Neuron (in vitro differentiated cells): ENCODE measurements around the gene VWA1.
"Not testable (repeated sequence)": the region's sequence is repeated elsewhere in the genome, so short reads cannot be mapped to it uniquely, and the experiment has no call there.

ENCODE experiments used
- H2AFZ ChIP-seq: one replicate; pipeline ENCODE4 v1.6.1; 2013; ENCODE audit warnings: low read depth, mild to moderate bottlenecking, inconsistent platforms, low read length, moderate library complexity
- H3K27me3 ChIP-seq: one replicate; pipeline ENCODE4 v1.6.1; 2013; ENCODE audit warnings: low read length; ENCODE audit not compliant: insufficient read depth
- H3K36me3 ChIP-seq: one replicate; pipeline ENCODE4 v1.6.1; 2013; ENCODE audit warnings: low read length; ENCODE audit not compliant: insufficient read depth
- H3K4me1 ChIP-seq: one replicate; pipeline ENCODE4 v1.6.1; 2013; ENCODE audit warnings: low read length; ENCODE audit not compliant: insufficient read depth
- H3K4me3 ChIP-seq: 2 replicates; pipeline ENCODE4 v1.5.1; 2013; ENCODE audit warnings: mild to moderate bottlenecking, low read length, moderate library complexity
- H3K9me3 ChIP-seq: one replicate; pipeline ENCODE4 v1.6.1; 2013; ENCODE audit warnings: low read length

Gene VWA1

DNA sequence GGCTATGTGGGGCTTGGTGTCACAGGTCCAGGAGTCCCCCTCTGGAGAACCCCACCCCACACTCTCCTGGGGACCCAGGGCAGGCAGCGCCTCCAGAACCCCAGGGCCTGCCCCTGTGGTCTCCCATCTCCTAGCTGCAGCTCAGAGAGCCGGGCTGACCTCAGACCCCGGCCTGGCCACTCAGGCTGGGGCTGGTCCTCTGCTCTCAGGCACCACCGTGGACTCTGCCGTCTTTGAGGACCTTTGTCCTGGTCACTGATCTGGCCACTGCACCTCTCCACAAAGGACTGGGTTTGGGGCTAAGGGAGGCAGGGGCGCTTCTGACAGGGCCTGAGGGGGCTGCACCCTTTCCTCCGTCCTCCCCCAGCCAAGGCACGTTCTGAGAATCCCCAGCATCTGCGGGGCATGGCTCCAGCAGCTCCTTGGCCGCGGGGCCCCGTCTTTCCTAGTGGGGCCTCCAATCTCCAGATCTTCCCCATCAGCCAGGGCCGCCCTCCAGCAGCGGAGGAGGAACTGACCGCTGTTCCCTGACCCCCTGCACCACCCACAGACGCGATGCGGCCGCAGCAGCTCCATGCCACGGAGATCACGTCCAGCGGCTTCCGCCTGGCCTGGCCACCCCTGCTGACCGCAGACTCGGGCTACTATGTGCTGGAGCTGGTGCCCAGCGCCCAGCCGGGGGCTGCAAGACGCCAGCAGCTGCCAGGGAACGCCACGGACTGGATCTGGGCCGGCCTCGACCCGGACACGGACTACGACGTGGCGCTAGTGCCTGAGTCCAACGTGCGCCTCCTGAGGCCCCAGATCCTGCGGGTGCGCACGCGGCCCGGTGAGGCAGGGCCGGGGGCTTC, 3.3 kb downstream of the VWA1 start:
- no peaks in the 10 kb centered on the region for H3K27me3 ChIP-seq
- no peak overlapping the region for H2AFZ ChIP-seq
- H3K4me1 ChIP-seq = peaks cover 30% of the 10 kb centered on the region
- no peaks in the 10 kb centered on the region for H3K9me3 ChIP-seq
- no peaks in the 10 kb centered on the region for H3K36me3 ChIP-seq
- H3K4me3 ChIP-seq = no peak overlapping the region

DNA sequence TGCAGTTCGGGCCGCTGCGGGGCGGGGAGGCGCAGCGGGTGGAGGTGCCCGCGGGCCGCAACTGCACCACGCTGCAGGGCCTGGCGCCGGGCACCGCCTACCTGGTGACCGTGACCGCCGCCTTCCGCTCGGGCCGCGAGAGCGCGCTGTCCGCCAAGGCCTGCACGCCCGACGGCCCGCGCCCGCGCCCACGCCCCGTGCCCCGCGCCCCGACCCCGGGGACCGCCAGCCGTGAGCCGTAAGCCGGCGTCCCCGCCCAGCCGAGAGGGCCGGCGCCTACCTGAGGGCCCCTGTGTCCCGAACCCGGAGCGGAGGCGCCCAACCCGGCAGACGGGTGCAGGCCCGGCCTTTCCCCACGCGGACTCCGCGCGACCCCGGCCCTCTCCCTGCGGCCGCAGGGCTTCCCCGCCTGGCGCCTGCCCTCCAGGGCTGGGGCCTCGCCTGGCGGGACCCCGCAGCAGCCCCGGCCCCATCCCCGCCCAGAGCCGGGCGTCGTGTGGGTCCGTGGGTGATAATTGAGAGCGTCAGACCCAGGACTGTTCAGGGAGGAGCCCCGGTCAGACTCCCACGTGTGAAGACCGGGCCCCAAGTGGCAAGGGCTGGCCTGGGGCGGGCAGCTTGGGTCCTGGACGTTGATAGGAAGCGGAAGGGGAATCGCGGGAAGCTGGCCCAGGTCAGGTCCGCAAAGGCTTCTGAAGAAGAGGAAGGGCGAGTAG, 4.2 kb downstream of the VWA1 start:
- Histone ChIP-seq H3K4me3 (no peak overlapping the region), H3K9me3 (no peaks in the 10 kb centered on the region), H3K36me3 (no peaks in the 10 kb centered on the region), H2AFZ (no peak overlapping the region), H3K4me1 (peaks cover 21% of the 10 kb centered on the region), H3K27me3 (no peaks in the 10 kb centered on the region)

DNA sequence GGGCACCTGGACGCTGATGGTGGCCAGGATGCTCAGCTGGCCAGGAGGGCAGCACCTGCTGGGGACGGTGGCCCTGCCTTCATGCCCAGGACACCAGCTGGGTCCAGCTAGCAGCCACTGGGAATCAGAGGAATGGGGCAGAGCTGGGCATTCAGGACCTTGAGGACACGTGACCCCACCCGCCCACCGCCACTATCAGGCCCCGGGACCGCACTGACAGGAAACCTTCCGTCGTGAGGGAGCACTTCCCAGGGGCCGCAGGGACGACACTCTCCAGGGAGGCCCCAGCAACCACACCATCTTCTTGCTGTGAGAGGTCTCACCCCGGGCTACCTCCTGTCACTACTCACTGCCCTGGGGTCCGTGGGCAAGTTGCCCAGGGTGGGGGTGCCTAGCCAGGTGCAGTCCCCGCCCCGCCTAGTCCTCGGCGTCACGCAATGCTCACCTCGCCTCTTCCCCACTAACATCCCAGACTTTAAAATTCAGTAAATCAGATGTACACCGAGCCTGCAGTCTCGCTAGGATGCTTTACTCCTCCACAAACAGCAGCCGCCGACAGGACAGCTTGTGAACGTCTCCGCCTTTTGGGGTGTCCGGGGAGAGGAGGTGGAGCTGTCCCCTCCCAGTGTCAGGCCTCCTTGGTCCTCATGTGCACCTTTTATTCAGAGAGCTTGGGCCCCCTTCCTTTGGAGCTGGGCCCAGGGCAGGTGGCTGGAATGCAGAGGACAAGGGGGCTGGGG, 4.9 kb downstream of the VWA1 start:
- Histone ChIP-seq H3K9me3 (no peaks in the 10 kb centered on the region), H2AFZ (no peak overlapping the region), H3K4me1 (peaks cover 14% of the 10 kb centered on the region), H3K36me3 (no peaks in the 10 kb centered on the region), H3K4me3 (no peak overlapping the region), H3K27me3 (no peaks in the 10 kb centered on the region)

DNA sequence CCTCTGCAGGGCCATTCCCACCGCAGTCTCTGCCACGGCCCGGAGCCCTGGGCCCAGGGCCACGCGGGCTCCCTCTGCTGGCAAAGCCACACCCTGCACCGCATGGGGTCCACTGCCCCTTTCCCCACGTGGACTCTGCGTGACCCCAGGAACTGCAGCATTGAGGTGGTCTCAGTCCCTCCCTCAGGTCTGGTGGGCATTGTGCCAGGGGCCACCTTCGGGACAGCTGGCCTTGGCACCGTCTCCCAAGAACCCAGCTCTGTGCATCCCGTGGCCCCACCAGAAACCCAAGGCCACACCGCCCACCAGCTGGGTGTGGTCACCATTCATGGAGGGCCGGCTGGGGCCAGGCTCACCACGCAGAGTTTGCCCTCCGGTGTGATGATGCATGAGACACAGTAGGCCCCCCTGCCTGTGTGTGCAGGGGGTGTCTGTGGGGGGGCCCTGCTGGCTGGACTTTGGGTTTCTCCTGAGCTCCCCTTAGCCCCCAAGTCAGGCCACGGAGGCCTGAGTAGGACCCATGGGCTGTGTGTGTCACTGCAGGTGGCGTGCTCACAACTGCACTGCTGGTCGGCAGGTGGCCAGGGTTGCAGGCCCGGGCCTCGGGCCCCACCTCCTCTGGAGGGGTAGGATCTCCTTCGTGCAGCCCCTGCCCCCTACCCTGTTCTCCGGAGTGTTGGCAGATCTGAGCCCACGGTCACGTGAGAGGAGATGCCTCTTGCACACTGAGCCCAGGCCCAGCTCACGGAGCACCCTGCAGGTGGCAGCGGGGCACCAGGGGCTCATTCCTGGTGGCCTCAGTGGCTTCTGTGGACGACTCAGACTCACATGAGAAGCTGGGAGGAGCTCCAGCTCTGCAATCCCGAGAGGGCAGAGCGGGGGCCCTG, 5.8 kb downstream of the VWA1 start:
- no peak overlapping the region for H3K4me3 ChIP-seq
- H3K27me3 ChIP-seq = no peaks in the 10 kb centered on the region
- no peak overlapping the region for H2AFZ ChIP-seq
- H3K36me3 ChIP-seq = no peaks in the 10 kb centered on the region
- peaks cover 14% of the 10 kb centered on the region for H3K4me1 ChIP-seq
- no peaks in the 10 kb centered on the region for H3K9me3 ChIP-seq

DNA sequence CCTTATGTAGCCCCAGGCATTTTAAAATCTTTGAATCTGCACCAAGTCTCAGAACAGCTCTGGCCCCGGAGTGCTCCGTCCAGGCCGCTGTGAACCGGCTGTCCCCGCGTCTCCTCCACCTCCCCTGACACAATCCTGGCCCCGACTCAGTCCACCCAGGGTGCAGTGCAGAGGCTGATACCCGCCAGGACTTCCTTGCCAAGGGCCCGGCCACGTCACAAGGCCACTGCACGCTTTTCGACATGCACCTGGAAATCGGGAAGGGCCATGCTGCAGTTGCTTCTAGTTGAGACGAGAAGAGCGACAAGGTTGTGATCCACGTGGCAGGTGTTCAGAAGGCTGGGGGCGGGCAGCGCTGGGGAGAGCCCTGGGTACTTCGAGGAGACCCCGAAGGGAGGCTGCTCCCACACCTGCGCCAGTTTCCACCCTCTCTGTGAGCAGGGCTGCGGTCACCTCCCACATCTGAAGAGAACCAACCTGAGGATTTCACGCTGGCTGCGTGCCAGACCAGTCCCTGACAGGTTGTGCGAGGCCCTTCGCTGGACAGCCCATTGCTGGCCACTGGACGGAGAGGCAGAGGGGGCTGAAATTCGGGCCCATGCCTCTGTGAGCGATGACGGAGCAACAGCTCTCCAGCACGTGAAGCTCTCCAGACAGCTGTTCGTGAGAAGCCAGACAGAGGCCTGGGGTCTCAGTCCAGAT, 6.7 kb downstream of the VWA1 start:
- Histone ChIP-seq H2AFZ (no peak overlapping the region), H3K36me3 (no peaks in the 10 kb centered on the region), H3K27me3 (no peaks in the 10 kb centered on the region), H3K9me3 (no peaks in the 10 kb centered on the region), H3K4me3 (no peak overlapping the region), H3K4me1 (peaks cover 12% of the 10 kb centered on the region)

DNA sequence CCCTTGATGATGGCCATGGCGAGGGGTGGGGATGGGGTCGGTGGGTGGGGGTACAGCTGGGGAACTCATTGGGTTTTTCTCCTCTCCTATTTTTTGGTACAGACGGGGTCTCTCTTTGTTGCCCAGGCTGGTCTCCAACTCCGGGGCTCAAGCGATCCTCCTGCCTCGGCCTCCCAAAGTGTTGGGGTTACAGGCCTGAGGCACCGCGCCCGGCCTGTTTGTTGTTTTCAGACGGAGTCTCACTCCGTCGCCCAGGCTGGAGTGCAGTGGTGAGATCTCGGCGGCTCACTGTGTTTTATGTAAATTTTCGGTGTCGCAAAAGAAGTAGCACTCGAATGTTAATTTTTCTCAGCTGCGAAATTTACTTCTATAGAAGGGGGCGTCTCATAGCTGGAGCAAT, 11.1 kb downstream of the VWA1 start:
- not testable (repeated sequence) for H3K4me1 ChIP-seq, H3K36me3 ChIP-seq, H3K9me3 ChIP-seq, H3K27me3 ChIP-seq, H2AFZ ChIP-seq, H3K4me3 ChIP-seq

DNA sequence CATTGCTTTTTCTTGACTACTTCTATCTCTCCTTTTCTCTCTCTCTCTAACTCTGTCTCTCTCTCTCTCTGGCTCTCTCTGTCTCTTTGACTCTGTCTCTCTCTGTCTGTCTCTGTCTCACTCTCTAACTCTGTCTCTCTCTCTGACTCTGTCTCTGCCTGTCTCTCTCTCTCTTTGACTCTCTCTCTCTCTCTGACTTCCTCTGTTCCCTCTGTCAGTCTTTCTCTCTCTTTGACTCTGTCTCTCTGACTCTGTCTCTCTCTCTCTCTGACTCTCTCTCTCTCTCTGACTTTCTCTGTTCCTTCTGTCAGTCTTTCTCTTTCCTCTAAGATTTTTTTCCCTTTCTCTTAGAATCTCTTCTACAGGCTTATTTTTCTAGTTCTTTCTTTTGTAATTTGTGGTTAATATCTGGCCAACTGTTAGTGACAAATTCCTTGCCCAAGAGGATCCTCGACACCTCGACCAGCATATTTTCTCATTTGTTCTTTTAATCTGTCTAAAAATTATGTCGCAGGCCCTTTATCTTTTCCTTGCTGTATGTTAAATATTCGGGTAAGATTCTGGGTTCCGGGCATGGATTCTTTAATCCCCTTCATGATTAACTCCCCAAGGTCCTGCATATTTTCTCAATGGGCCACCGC, 13.7 kb downstream of the VWA1 start, which contains the start of gene ATAD3C:
TSS of gene ATAD3C (plus strand) at position 591 of the 641 bp plus-strand sequence. CDS start 995 bp downstream, outside the sequence.
- no peaks in the 10 kb centered on the region for H3K4me1 ChIP-seq
- H3K9me3 ChIP-seq = no peaks in the 10 kb centered on the region
- peaks cover 3% of the 10 kb centered on the region for H3K27me3 ChIP-seq
- H3K4me3 ChIP-seq = no peak within 1 kb of the TSS
- H3K36me3 ChIP-seq = no peaks in the 10 kb centered on the region
- H2AFZ ChIP-seq = no peak within 1 kb of the TSS

DNA sequence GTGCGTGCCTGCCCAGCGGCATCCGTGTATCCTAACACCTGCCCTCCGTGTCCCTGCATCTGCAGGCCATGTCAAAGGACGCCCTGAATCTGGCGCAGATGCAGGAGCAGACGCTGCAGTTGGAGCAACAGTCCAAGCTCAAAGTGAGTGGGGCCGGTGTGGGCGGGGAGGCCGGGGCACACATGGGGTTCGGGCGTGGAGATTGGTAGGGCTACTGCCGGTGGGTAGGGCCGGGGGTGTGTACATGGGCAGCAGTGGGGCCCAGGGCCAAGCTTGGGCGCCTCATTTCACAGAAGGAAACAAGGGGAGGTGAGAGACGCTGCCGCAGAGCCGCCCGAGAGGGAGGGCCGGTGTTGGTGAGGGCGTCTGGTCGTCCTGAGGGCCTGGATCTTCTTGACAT, 15.1 kb downstream of the VWA1 start:
- H2AFZ ChIP-seq, H3K9me3 ChIP-seq, H3K36me3 ChIP-seq, H3K4me3 ChIP-seq, H3K4me1 ChIP-seq, H3K27me3 ChIP-seq: not testable (repeated sequence)

DNA sequence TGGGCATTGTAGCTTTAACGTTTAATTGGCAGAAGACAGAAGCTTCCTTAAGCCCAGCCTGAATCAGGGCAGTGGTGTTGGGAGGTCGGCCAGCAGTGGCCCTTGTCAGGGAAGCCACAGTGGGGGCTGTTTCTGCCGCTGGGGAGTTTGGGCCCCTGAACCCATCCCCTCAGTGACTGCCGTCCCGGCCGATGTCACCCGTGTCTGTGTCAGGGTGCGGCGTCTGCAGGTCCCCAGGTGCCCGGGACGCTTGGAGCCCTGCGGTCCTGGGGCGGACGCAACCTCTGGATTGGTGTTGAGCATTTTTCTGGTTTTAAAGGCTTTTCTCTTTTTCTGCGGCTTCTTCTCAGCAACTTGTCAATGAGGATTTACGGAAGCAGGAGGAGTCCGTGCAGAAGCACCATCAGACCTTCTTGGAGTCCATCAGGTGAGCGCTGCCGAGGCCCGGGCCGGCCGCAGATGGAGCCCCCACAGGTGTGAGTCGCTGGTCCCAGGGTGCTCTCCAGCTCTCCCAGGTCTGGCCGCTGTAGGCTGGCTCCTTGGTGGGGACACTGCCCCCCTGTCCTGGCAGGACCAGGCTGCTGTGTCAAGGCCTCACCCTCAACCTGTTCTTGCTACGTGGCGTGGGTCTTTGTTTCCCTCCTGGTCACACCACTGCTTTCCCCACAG, 16.3 kb downstream of the VWA1 start:
- Histone ChIP-seq H3K36me3 (no peaks in the 10 kb centered on the region), H3K4me1 (no peaks in the 10 kb centered on the region), H3K9me3 (no peaks in the 10 kb centered on the region), H2AFZ (no peak overlapping the region), H3K27me3 (peaks cover 3% of the 10 kb centered on the region), H3K4me3 (no peak overlapping the region)

DNA sequence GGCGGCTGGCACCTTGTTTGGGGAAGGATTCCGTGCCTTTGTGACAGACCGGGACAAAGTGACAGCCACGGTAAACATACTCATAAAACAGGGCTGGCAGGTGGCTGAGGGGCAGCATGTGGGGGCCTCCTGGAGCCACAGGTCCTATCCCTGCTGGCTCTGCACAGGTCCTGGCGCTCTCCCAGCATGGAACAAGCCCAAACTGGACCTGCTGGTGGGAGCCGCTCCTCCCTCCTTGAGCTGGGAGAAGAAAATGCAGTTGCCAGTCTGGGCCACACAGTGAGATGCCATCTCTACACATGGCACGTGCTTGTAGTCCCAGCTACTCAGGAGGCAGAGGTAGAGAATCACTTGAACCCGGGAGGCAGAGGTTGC, 16.9 kb downstream of the VWA1 start:
- not testable (repeated sequence) for H3K9me3 ChIP-seq

DNA sequence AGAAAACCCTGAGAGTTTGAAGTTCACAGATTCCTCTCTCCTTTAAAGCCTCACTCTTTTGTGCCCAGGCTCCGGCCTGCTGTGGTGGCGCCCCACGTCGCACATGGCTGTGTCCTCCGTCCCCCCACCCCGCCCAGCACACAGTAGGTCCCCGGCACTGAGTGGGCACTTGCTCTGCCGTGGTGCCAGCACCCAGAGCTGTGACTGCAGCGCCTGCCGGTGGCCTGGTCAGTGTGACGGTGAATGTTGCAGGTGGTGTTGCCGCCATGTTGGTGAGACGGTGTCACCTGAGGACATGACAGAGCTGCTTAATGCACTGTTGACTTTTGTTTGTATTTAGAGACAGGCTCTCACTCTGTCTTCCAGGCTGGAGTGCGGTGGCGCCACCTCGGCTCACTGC, 17.4 kb downstream of the VWA1 start:
- peaks cover 3% of the 10 kb centered on the region for H3K27me3 ChIP-seq

More for the DNA sequence above, 16.9 kb downstream of the VWA1 start:
- H3K4me3 ChIP-seq, H3K4me1 ChIP-seq, H3K36me3 ChIP-seq, H3K27me3 ChIP-seq, H2AFZ ChIP-seq: not testable (repeated sequence)

More for the DNA sequence above, 17.4 kb downstream of the VWA1 start:
- Histone ChIP-seq H3K4me1 (no peaks in the 10 kb centered on the region), H3K36me3 (no peaks in the 10 kb centered on the region), H3K4me3 (no peak overlapping the region), H3K9me3 (no peaks in the 10 kb centered on the region), H2AFZ (no peak overlapping the region)
